Tibial nerve (tissue), 4 donors: ENCODE measurements around the gene CNTN5.

Experiments used
- EP300 ChIP-seq, 2 donors: sonication (generic); formaldehyde crosslinking; IDR thresholded peaks; one replicate each; pipeline ENCODE4 v1.6.1; 2017; ENCODE audit warnings: antibody characterized with exemption in 2 of 2, mild to moderate bottlenecking in 1 of 2
- TF ChIP-seq, protein P1 (sequence below), 5 experiments: fragments of 200-600 bp in 3 of 5; fragments of 450-650 bp in 2 of 5; sonication (generic) in 3 of 5; IDR thresholded peaks; one replicate each; pipeline ENCODE4 v1.5.1; 2016 to 2019; ENCODE audit warnings: antibody characterized with exemption in 5 of 5, mild to moderate bottlenecking in 3 of 5, moderate library complexity in 2 of 5

DNA sequence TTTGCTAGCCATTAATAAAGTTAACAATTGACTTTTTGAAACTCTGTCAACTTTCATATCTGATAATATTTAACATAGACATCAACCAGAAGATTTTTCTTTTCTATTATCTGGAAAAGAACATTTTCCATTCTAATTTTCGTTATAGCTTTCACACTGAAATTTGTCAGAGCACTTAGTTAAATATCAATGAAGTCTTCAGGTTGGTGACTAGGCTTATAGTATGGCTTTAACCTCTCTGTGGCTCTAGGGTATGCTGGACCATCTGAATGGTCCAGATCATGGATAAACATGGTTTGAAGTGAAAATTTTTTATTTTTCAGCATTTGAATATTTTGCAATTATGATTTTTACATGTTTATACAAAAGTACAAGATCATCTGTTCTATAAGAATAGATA lies 548.1 kb downstream of the CNTN5 start:
- TF ChIP-seq, protein P1, sequence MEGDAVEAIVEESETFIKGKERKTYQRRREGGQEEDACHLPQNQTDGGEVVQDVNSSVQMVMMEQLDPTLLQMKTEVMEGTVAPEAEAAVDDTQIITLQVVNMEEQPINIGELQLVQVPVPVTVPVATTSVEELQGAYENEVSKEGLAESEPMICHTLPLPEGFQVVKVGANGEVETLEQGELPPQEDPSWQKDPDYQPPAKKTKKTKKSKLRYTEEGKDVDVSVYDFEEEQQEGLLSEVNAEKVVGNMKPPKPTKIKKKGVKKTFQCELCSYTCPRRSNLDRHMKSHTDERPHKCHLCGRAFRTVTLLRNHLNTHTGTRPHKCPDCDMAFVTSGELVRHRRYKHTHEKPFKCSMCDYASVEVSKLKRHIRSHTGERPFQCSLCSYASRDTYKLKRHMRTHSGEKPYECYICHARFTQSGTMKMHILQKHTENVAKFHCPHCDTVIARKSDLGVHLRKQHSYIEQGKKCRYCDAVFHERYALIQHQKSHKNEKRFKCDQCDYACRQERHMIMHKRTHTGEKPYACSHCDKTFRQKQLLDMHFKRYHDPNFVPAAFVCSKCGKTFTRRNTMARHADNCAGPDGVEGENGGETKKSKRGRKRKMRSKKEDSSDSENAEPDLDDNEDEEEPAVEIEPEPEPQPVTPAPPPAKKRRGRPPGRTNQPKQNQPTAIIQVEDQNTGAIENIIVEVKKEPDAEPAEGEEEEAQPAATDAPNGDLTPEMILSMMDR (IDR thresholded peaks at IDR 0.05), result no peak
- TF ChIP-seq EP300 (IDR thresholded peaks at IDR 0.05), result no peak
